Activated T-cell treated with anti-CD3 and anti-CD28 coated beads, Interleukin-2, amount 50 U/mL, for 4 hours (primary cell): ENCODE data around the gene CDK15. TPM values are rescaled to one million over a fixed set of nuclear protein-coding genes. Genes with fewer than 3 reads are reported as not detected.

Experiments
- ATAC-seq, 2 donors: fragments of 200-7000 bp; cut with Tn5 transposase; one replicate each; pipeline ENCODE4 v1.10.0; 2021
- DNase-seq: peaks from one replicate; pipeline ENCODE4 v3.0.0-alpha.2; 2020
- H3K27me3 Mint-ChIP-seq: one replicate; pipeline ENCODE4 v1.8.0; 2021; ENCODE audit warnings: low read depth, mixed read lengths
- H3K36me3 Mint-ChIP-seq: one replicate; pipeline ENCODE4 v1.8.0; 2022; ENCODE audit warnings: mixed read lengths; ENCODE audit not compliant: insufficient read depth
- H3K4me1 Mint-ChIP-seq: one replicate; pipeline ENCODE4 v1.8.0; 2021; ENCODE audit warnings: low read depth, mixed read lengths
- H3K4me3 Mint-ChIP-seq: one replicate; pipeline ENCODE4 v1.8.0; 2021; ENCODE audit warnings: mild to moderate bottlenecking, moderate library complexity, mixed read lengths
- H3K9me3 Mint-ChIP-seq: one replicate; pipeline ENCODE4 v1.8.0; 2021; ENCODE audit warnings: mixed read lengths
- total RNA-seq, 3 donors: library from RNA; stranded (reverse); gene quantifications; one replicate each; pipeline ENCODE4 v1.2.1, GENCODE V29; 2021

The CDK15 gene
- total RNA-seq, 3 donors from 2014 or later, result not detected

- ATAC-seq (no peak), DNase-seq (no peak)
- H3K27me3 Mint-ChIP-seq, result peaks cover 10% of the 10 kb centered on the region
- no peak overlapping the region for H3K4me3 Mint-ChIP-seq
- H3K9me3 Mint-ChIP-seq, result no peaks in the 10 kb centered on the region
- no peaks in the 10 kb centered on the region for H3K36me3 Mint-ChIP-seq
- peaks cover 7% of the 10 kb centered on the region for H3K4me1 Mint-ChIP-seq
Observed at GRCh38 chr2:201908901-201909300, 102.6 kb downstream of the CDK15 start.

- Mint-ChIP-seq H3K4me3 (no peak overlapping the region), H3K27me3 (peaks cover 9% of the 10 kb centered on the region), H3K4me1 (peaks cover 7% of the 10 kb centered on the region), H3K9me3 (no peaks in the 10 kb centered on the region), H3K36me3 (no peaks in the 10 kb centered on the region)
- no peak for ATAC-seq
- no peak for DNase-seq
Observed at GRCh38 chr2:201909348-201909747, 103.0 kb downstream of the CDK15 start.

GRCh38 chr2:201909961-201910361, 103.6 kb downstream of the CDK15 start:
- no peak for DNase-seq
- peaks cover 7% of the 10 kb centered on the region for H3K4me1 Mint-ChIP-seq
- H3K27me3 Mint-ChIP-seq, result peaks cover 6% of the 10 kb centered on the region
- no peaks in the 10 kb centered on the region for H3K9me3 Mint-ChIP-seq
- no peak for ATAC-seq
- H3K4me3 Mint-ChIP-seq, result no peak overlapping the region
- no peaks in the 10 kb centered on the region for H3K36me3 Mint-ChIP-seq

GRCh38 chr2:201911372-201911771, 105.0 kb downstream of the CDK15 start:
- Mint-ChIP-seq H3K27me3 (no peaks in the 10 kb centered on the region), H3K4me1 (peaks cover 7% of the 10 kb centered on the region), H3K9me3 (no peaks in the 10 kb centered on the region), H3K36me3 (no peaks in the 10 kb centered on the region), H3K4me3 (no peak overlapping the region)
- ATAC-seq (no peak), DNase-seq (no peak)

GRCh38 chr2:201913201-201913600, 106.9 kb downstream of the CDK15 start:
- Mint-ChIP-seq H3K36me3 (no peaks in the 10 kb centered on the region), H3K27me3 (no peaks in the 10 kb centered on the region), H3K4me3 (no peak overlapping the region), H3K9me3 (no peaks in the 10 kb centered on the region), H3K4me1 (peaks cover 7% of the 10 kb centered on the region)
- DNase-seq (no peak), ATAC-seq (no peak)

GRCh38 chr2:201915446-201915845, 109.1 kb downstream of the CDK15 start:
- ATAC-seq (no peak), DNase-seq (no peak)
- Mint-ChIP-seq H3K4me1 (no peaks in the 10 kb centered on the region), H3K27me3 (no peaks in the 10 kb centered on the region), H3K9me3 (no peaks in the 10 kb centered on the region), H3K4me3 (no peak overlapping the region), H3K36me3 (no peaks in the 10 kb centered on the region)

- ATAC-seq (no peak), DNase-seq (no peak)
- H3K9me3 Mint-ChIP-seq, result no peaks in the 10 kb centered on the region
- no peaks in the 10 kb centered on the region for H3K4me1 Mint-ChIP-seq
- H3K4me3 Mint-ChIP-seq, result no peak overlapping the region
- no peaks in the 10 kb centered on the region for H3K36me3 Mint-ChIP-seq
- H3K27me3 Mint-ChIP-seq, result peaks cover 6% of the 10 kb centered on the region
Observed at GRCh38 chr2:201916565-201916964, 110.2 kb downstream of the CDK15 start.

GRCh38 chr2:201918616-201919307, 112.4 kb downstream of the CDK15 start:
- no peaks in the 10 kb centered on the region for H3K4me1 Mint-ChIP-seq
- ATAC-seq, result no peak
- DNase-seq, result no peak
- no peaks in the 10 kb centered on the region for H3K9me3 Mint-ChIP-seq
- peaks cover 9% of the 10 kb centered on the region for H3K27me3 Mint-ChIP-seq
- no peaks in the 10 kb centered on the region for H3K36me3 Mint-ChIP-seq
- no peak overlapping the region for H3K4me3 Mint-ChIP-seq

GRCh38 chr2:201919308-201919634, 112.9 kb downstream of the CDK15 start:
- Mint-ChIP-seq H3K4me3 (no peak overlapping the region), H3K27me3 (peaks cover 11% of the 10 kb centered on the region), H3K4me1 (no peaks in the 10 kb centered on the region), H3K9me3 (no peaks in the 10 kb centered on the region), H3K36me3 (no peaks in the 10 kb centered on the region)
- DNase-seq (no peak), ATAC-seq (no peak)

- H3K4me3 Mint-ChIP-seq, result no peak overlapping the region
- no peaks in the 10 kb centered on the region for H3K9me3 Mint-ChIP-seq
- no peaks in the 10 kb centered on the region for H3K36me3 Mint-ChIP-seq
- ATAC-seq (no peak), DNase-seq (no peak)
- peaks cover 25% of the 10 kb centered on the region for H3K27me3 Mint-ChIP-seq
- H3K4me1 Mint-ChIP-seq, result no peaks in the 10 kb centered on the region
Observed at GRCh38 chr2:201923436-201924328, 117.3 kb downstream of the CDK15 start.

GRCh38 chr2:201924453-201924852, 118.1 kb downstream of the CDK15 start:
- ATAC-seq, result no peak
- Mint-ChIP-seq H3K36me3 (no peaks in the 10 kb centered on the region), H3K4me3 (no peak overlapping the region), H3K4me1 (no peaks in the 10 kb centered on the region), H3K9me3 (no peaks in the 10 kb centered on the region), H3K27me3 (peaks cover 25% of the 10 kb centered on the region)
- no peak for DNase-seq

- Mint-ChIP-seq H3K9me3 (no peaks in the 10 kb centered on the region), H3K27me3 (peaks cover 25% of the 10 kb centered on the region), H3K4me1 (no peaks in the 10 kb centered on the region), H3K36me3 (no peaks in the 10 kb centered on the region), H3K4me3 (no peak overlapping the region)
- ATAC-seq (no peak), DNase-seq (no peak)
Observed at GRCh38 chr2:201925056-201925455, 118.7 kb downstream of the CDK15 start.

- no peak overlapping the region for H3K4me3 Mint-ChIP-seq
- H3K27me3 Mint-ChIP-seq, result peaks cover 23% of the 10 kb centered on the region
- H3K9me3 Mint-ChIP-seq, result no peaks in the 10 kb centered on the region
- no peaks in the 10 kb centered on the region for H3K4me1 Mint-ChIP-seq
- H3K36me3 Mint-ChIP-seq, result no peaks in the 10 kb centered on the region
- DNase-seq (no peak), ATAC-seq (no peak)
Observed at GRCh38 chr2:201926067-201926466, 119.7 kb downstream of the CDK15 start.

GRCh38 chr2:201928363-201928762, 122.0 kb downstream of the CDK15 start:
- ATAC-seq (no peak), DNase-seq (no peak)
- Mint-ChIP-seq H3K27me3 (peaks cover 24% of the 10 kb centered on the region), H3K4me3 (no peak overlapping the region), H3K4me1 (no peaks in the 10 kb centered on the region), H3K36me3 (no peaks in the 10 kb centered on the region), H3K9me3 (no peaks in the 10 kb centered on the region)
